GM23338 (cell line): ENCODE results near the gene SETBP1. TPM values are rescaled to one million over a fixed set of nuclear protein-coding genes. Genes with fewer than 3 reads are reported as not detected.

Source experiments
- ATAC-seq: fragments of 200-7000 bp; cut with Tn5 transposase; 3 replicates; pipeline ENCODE4 v1.9.1; 2020
- DNase-seq: peaks from one replicate; pipeline ENCODE4 v3.0.0-alpha.2; 2015; ENCODE audit warnings: low spot score
- H2AFZ ChIP-seq: fragments of 200-600 bp; sonication (generic); 2 replicates; pipeline ENCODE4 v1.8.0; 2016; ENCODE audit warnings: antibody characterized with exemption, mild to moderate bottlenecking, moderate library complexity
- H3F3A ChIP-seq: fragments of 200-600 bp; sonication (generic); replicated peaks from 2 replicates; pipeline ENCODE4 v1.8.0; 2017; ENCODE audit warnings: antibody characterized with exemption, mixed run types, low read depth
- H3K27ac ChIP-seq: fragments of 200-600 bp; sonication (generic); 2 replicates; pipeline ENCODE4 v1.6.1; 2016; ENCODE audit warnings: low read depth
- H3K27me3 ChIP-seq: fragments of 200-600 bp; sonication (generic); 2 replicates; pipeline ENCODE4 v1.8.0; 2016; ENCODE audit warnings: mild to moderate bottlenecking, mixed run types, moderate library complexity; ENCODE audit not compliant: insufficient read depth
- H3K36me3 ChIP-seq: fragments of 200-600 bp; sonication (generic); 2 replicates; pipeline ENCODE4 v1.8.0; 2016; ENCODE audit warnings: mild to moderate bottlenecking; ENCODE audit not compliant: insufficient read depth
- H3K4me1 ChIP-seq: fragments of 200-600 bp; sonication (generic); 2 replicates; pipeline ENCODE4 v1.8.0; 2016; ENCODE audit warnings: mild to moderate bottlenecking, moderate library complexity; ENCODE audit not compliant: insufficient read depth
- H3K4me2 ChIP-seq: fragments of 200-600 bp; sonication (generic); 2 replicates; pipeline ENCODE4 v1.7.1; 2017; ENCODE audit warnings: mixed run types
- H3K4me3 ChIP-seq: fragments of 200-600 bp; sonication (generic); 2 replicates; pipeline ENCODE4 v1.6.1; 2016; ENCODE audit warnings: mixed run types
- H3K79me2 ChIP-seq: fragments of 200-600 bp; sonication (generic); replicated peaks from 2 replicates; pipeline ENCODE4 v1.8.0; 2017; ENCODE audit warnings: mild to moderate bottlenecking; ENCODE audit not compliant: insufficient read depth
- H3K9me2 ChIP-seq: fragments of 200-600 bp; sonication (generic); 2 replicates; pipeline ENCODE4 v1.8.0; 2017; ENCODE audit not compliant: insufficient read depth
- H4K20me1 ChIP-seq: fragments of 200-600 bp; sonication (generic); replicated peaks from 2 replicates; pipeline ENCODE4 v1.8.0; 2017; ENCODE audit warnings: mild to moderate bottlenecking; ENCODE audit not compliant: insufficient read depth
- H3K27ac Mint-ChIP-seq: 2 replicates; pipeline ENCODE4 v1.8.0; 2020; ENCODE audit warnings: inconsistent platforms, mild to moderate bottlenecking, moderate library complexity, mixed read lengths
- H3K27me3 Mint-ChIP-seq: 3 replicates; pipeline ENCODE4 v1.8.0; 2022; ENCODE audit warnings: low read depth, mild to moderate bottlenecking, moderate library complexity, mixed read lengths, inconsistent platforms; ENCODE audit not compliant: insufficient read depth, poor library complexity
- H3K36me3 Mint-ChIP-seq: 3 replicates; pipeline ENCODE4 v1.8.0; 2021; ENCODE audit warnings: low read depth, mild to moderate bottlenecking, inconsistent platforms, moderate library complexity, mixed read lengths
- H3K4me1 Mint-ChIP-seq: 3 replicates; pipeline ENCODE4 v1.8.0; 2020; ENCODE audit warnings: mild to moderate bottlenecking, inconsistent platforms, mixed read lengths
- H3K4me3 Mint-ChIP-seq: 3 replicates; pipeline ENCODE4 v1.8.0; 2021; ENCODE audit warnings: moderate library complexity, mild to moderate bottlenecking, inconsistent platforms, mixed read lengths
- H3K9me3 Mint-ChIP-seq: 3 replicates; pipeline ENCODE4 v1.8.0; 2020; ENCODE audit warnings: moderate library complexity, mild to moderate bottlenecking, inconsistent platforms, mixed read lengths
- CREB1 ChIP-seq: fragments of 250-450 bp; sonication (Bioruptor Pico); IDR thresholded peaks from 2 replicates; pipeline ENCODE4 v1.5.0; 2020; ENCODE audit warnings: low read depth, mild to moderate bottlenecking, moderate library complexity
- CTCF ChIP-seq, 2 experiments: fragments of 200-600 bp in 1 of 2; sonication (generic) in 1 of 2; conservative IDR thresholded peaks; 2 replicates each; pipeline versions ENCODE4 v1.5.1 to v1.6.1; 2016 to 2017; ENCODE audit warnings: antibody characterized with exemption in 2 of 2, low read depth in 2 of 2, mild to moderate bottlenecking in 2 of 2, moderate library complexity in 1 of 2
- ETS1 ChIP-seq: IDR thresholded peaks from 2 replicates; pipeline ENCODE4 v1.6.1; 2016; ENCODE audit warnings: antibody characterized with exemption
- EZH2 ChIP-seq: fragments of 200-600 bp; sonication (generic); IDR thresholded peaks from one replicate; pipeline ENCODE4 v1.8.0; 2017; ENCODE audit warnings: antibody characterized with exemption, mild to moderate bottlenecking, low read depth; ENCODE audit not compliant: unreplicated experiment
- EZH2phosphoT487 ChIP-seq: fragments of 200-600 bp; sonication (generic); IDR thresholded peaks from one replicate; pipeline ENCODE4 v1.8.1; 2018; ENCODE audit warnings: antibody characterized with exemption; ENCODE audit not compliant: unreplicated experiment
- JUNB ChIP-seq: IDR thresholded peaks from one replicate; pipeline ENCODE4 v1.6.1; 2016; ENCODE audit warnings: antibody characterized with exemption; ENCODE audit not compliant: unreplicated experiment
- NANOG ChIP-seq: IDR thresholded peaks from 2 replicates; pipeline ENCODE4 v1.6.1; 2016; ENCODE audit warnings: antibody characterized with exemption, borderline replicate concordance
- POLR2AphosphoS5 ChIP-seq: IDR thresholded peaks from 2 replicates; pipeline ENCODE4 v1.6.1; 2016; ENCODE audit warnings: antibody characterized with exemption, low read depth
- REST ChIP-seq: IDR thresholded peaks from one replicate; pipeline ENCODE4 v1.6.1; 2018; ENCODE audit warnings: antibody characterized with exemption; ENCODE audit not compliant: unreplicated experiment
- STAT1 ChIP-seq: IDR thresholded peaks from one replicate; pipeline ENCODE4 v1.6.1; 2016; ENCODE audit warnings: antibody characterized with exemption; ENCODE audit not compliant: unreplicated experiment
- ZNF114 ChIP-seq: fragments of 250-450 bp; sonication (Bioruptor Pico); IDR thresholded peaks from 2 replicates; pipeline ENCODE4 v1.5.0; 2020; ENCODE audit warnings: mild to moderate bottlenecking, moderate library complexity
- ZNF331 ChIP-seq: fragments of 250-450 bp; sonication (Bioruptor Pico); IDR thresholded peaks from 2 replicates; pipeline ENCODE4 v1.5.0; 2020; ENCODE audit warnings: low read depth, mild to moderate bottlenecking, moderate library complexity
- polyA plus RNA-seq: library from polyadenylated mRNA; unstranded; fragments of >200 nt; fragmentation: Nextera tagmentation; extraction: Ambion mirVana; gene quantifications from 2 replicates; pipeline ENCODE4 v1.2.1, GENCODE V29; 2016
- total RNA-seq: library from RNA; depleted of rRNA; stranded (reverse); fragments of >200 nt; shearing (Covaris generic); gene quantifications from 2 replicates; pipeline ENCODE4 v1.2.3, GENCODE V29; 2014

The SETBP1 gene
- total and polyA plus RNA-seq, 2 experiments from 2014 or later, result 1.6 to 5.5 TPM

- H3K9me2 ChIP-seq, result no peaks in the 10 kb centered on the region
- no peak overlapping the region for H3K4me3 ChIP-seq
- TF ChIP-seq NANOG, result no peak
- no peak for TF ChIP-seq EZH2
- no peak for TF ChIP-seq CTCF (conservative IDR thresholded peaks at IDR 0.05; ENCODE audit: low read depth in 2 of 2)
- no peak for TF ChIP-seq POLR2AphosphoS5
- TF ChIP-seq JUNB, result no peak
- TF ChIP-seq STAT1, result no peak
- TF ChIP-seq ZNF114 (CRISPR knock-in tag), result no peak
- TF ChIP-seq CREB1 (CRISPR knock-in tag), result no peak
- TF ChIP-seq ETS1, result no peak
- H2AFZ ChIP-seq, result no peak overlapping the region
- no peak overlapping the region for H3K4me2 ChIP-seq
- H3K27me3 Mint-ChIP-seq, result peaks cover 6% of the 10 kb centered on the region
- no peaks in the 10 kb centered on the region for H3K36me3 ChIP-seq
- H3K79me2 ChIP-seq, result no peaks in the 10 kb centered on the region
- H3K27ac Mint-ChIP-seq, result no peak overlapping the region
- ATAC-seq, result no peak
- H3K4me1 ChIP-seq, result peaks cover 25% of the 10 kb centered on the region
- no peak overlapping the region for H3K4me3 Mint-ChIP-seq
- no peaks in the 10 kb centered on the region for H3K36me3 Mint-ChIP-seq
- no peaks in the 10 kb centered on the region for H3K27me3 ChIP-seq
- no peak for DNase-seq
- no peaks in the 10 kb centered on the region for H3F3A ChIP-seq
- peaks cover 32% of the 10 kb centered on the region for H3K4me1 Mint-ChIP-seq
- H3K9me3 Mint-ChIP-seq, result no peaks in the 10 kb centered on the region
- no peaks in the 10 kb centered on the region for H4K20me1 ChIP-seq
- no peak overlapping the region for H3K27ac ChIP-seq
These were observed 60.4 kb downstream of the SETBP1 start for GRCh38 chr18:44741085-44741484.

- DNase-seq, result no peak
- Histone ChIP-seq H3K79me2 (no peaks in the 10 kb centered on the region), H3F3A (no peaks in the 10 kb centered on the region), H3K27me3 (no peaks in the 10 kb centered on the region), H3K4me3 (no peak overlapping the region), H2AFZ (no peak overlapping the region), H3K9me2 (no peaks in the 10 kb centered on the region), H3K27ac (no peak overlapping the region), H4K20me1 (no peaks in the 10 kb centered on the region), H3K4me2 (no peak overlapping the region), H3K4me1 (peaks cover 25% of the 10 kb centered on the region), H3K36me3 (no peaks in the 10 kb centered on the region)
- H3K4me3 Mint-ChIP-seq, result no peak overlapping the region
- H3K27ac Mint-ChIP-seq, result no peak overlapping the region
- H3K9me3 Mint-ChIP-seq, result no peaks in the 10 kb centered on the region
- no peak for ATAC-seq
- peaks cover 6% of the 10 kb centered on the region for H3K27me3 Mint-ChIP-seq
- no peaks in the 10 kb centered on the region for H3K36me3 Mint-ChIP-seq
- H3K4me1 Mint-ChIP-seq, result peaks cover 32% of the 10 kb centered on the region
- TF ChIP-seq ETS1, result no peak
- TF ChIP-seq STAT1, result no peak
- no peak for TF ChIP-seq EZH2phosphoT487
- TF ChIP-seq POLR2AphosphoS5, result no peak
- no peak for TF ChIP-seq JUNB
- no peak for TF ChIP-seq REST
- no peak for TF ChIP-seq NANOG
- TF ChIP-seq ZNF331 (CRISPR knock-in tag), result no peak
- no peak for TF ChIP-seq ZNF114 (CRISPR knock-in tag)
These were observed 60.8 kb downstream of the SETBP1 start for GRCh38 chr18:44741511-44741910.
